ENCODE measurements around the gene SLC24A3.

The SLC24A3 gene

DNA sequence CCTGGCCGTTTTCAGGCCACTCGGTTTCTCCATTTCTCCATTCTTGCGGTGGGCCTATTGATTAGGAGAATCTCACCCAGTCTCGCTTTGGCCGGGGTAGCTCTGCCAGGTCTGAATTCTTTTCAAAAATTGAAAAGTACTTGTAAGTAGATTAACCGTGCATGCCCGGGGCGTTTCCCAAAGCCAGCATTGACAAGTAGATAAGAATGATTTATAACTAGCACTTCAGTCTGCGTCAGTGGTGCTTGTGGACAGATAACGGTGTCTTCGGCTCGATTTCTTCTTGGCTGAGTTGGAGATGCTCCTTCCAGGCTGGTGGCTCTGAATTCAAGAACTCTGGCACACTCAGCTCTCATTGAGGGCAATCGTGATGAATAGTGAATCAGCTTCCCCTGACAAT lies 29.0 kb downstream of the SLC24A3 start:
- DNase-seq (ENCODE audit: low spot score): no peak

DNA sequence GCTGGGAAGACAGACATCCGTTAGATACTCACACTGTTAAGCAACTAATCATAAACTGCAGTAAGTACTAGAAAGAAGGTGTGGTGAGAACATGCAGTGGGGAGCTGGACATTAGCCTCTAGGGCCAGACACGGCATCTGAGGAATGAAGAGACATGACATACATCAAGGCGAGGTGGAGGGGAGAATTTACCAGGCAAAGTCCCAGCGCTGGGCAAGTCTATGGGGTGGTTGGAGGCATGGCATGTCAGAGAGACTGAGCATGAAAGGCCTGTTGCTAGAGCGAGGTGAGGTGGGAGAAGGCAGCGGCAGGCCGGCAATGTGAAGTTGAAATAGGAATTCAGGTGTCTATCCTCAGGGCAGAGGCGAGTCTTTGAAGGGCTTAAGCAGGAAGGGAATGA lies 31.8 kb downstream of the SLC24A3 start:
- DNase-seq (ENCODE audit: low spot score): no peak

DNA sequence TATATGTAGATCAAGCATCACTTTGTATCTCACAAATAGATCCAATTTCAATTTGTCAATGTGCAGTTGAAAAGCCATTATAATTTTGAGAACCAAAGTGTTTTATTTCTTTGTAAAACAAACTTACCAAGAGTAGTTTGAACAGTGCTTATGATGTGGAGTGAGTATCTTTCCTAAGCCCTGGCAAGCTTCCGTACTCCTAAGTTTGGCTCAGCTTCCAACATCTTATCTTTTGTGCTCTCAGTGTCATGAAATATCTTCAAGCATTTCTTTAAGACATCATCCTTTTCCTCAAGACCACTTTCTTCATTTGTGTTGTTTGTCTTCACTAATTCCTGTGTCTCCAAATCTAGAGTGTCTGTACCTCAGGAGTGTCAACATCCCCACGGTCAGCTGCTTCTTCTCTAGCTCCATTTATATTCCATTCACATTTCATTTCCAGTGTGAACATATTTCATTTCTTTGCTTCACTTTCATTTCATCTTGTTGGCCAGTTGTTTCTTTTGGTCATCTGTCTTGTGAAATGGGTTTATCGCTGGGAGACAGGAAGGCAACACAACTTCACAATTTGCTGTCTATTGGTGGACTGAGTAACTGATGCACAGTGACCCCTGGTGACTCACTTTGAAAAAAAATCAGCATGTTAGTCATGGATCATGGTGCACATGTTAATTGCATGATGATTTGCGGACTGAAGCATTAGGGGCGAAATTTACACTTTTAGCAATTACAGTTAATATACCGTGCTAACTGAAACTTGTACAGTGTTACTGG lies 36.9 kb downstream of the SLC24A3 start:
- no peak for DNase-seq (ENCODE audit: low spot score)

DNA sequence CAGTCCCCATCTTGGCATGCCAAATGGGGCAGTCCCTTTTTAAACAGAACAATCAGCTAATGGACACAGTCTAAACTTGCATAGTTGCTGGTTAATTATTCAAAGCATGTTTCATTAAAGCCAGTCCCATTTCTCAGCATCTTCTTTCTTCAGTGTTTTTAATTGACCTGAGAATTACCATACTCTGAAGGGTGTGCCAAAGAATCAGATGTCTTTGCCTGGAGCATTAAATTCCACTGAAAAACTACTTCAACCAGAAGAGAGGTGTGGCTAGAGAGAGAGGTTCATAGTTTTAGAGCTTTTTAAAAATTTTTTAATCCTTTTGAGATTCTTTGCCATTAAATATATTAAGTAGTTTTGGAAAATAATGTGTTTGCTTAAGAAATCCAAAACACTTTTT lies 37.9 kb downstream of the SLC24A3 start:
- no peak for DNase-seq (ENCODE audit: low spot score)

DNA sequence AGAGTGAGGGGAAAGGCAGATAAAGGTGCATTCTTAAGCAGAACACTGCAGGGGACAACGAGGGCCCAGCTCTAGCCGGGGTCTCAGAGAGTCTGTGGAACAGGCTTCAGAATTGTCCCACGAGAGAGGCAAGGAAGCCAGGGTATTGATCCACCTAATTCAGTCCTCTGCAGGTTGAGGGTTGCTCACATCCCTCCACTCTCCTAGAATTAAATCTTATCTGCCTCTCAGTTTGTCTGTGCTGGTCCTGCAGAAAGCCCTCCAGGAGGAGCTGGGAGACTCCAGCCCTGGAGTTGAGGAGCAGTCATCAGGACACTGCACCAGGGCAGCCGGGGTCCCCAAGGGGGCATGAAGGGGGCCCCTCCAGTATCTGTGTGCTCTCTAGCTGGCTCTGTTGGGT lies 39.1 kb downstream of the SLC24A3 start:
- no peak for DNase-seq (ENCODE audit: low spot score)

DNA sequence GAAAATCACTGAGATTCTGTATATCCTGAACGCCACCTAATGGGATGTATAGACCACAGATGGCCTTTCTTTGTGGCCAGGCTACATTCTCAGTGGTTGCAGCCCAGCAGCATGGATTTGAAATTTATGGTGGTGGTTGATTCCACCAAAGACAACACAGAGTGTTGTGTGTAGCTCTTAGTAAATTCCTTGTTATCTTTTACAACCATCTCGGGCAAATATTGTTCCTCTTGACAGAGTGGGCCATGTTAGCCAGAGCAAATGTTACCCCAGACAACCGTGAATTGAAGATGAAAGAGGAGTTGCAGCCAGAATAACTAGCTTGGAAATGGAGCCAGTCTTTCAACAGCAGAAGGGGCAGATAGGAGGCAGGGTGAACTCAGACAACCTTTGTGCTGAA lies 39.5 kb downstream of the SLC24A3 start:
- no peak for DNase-seq (ENCODE audit: low spot score)

DNA sequence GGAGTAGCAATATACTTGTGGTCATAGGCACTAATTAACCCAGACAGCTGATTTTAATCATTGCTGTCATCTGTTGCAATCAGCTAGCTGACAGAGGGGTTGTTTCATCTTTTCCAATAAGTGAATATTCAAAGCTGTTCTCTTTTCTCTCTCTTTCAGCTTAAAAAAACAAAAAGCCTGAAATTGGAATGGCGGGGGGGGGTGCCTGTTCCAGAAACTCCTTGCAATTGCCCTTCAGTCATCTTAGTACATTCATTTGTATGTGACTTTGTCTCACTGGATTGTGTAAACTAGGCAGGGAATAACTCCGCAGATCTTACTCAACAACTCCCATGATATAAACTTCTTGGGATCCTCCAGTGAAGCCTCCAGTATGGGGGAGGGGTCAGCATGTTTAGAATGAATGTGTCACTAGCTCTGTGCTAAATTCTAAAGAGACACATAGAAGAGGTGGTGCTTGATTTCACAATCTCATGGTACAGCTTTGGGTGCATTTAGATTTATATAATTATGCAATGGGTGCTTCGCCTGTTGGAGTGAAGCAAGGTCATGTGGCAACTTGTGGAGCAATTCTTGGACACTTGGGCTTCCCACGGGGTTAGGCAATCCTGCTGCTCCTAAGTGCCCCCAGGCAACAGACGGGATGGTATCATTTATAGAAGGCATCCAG lies 40.1 kb downstream of the SLC24A3 start:
- no peak for DNase-seq (ENCODE audit: low spot score)

DNA sequence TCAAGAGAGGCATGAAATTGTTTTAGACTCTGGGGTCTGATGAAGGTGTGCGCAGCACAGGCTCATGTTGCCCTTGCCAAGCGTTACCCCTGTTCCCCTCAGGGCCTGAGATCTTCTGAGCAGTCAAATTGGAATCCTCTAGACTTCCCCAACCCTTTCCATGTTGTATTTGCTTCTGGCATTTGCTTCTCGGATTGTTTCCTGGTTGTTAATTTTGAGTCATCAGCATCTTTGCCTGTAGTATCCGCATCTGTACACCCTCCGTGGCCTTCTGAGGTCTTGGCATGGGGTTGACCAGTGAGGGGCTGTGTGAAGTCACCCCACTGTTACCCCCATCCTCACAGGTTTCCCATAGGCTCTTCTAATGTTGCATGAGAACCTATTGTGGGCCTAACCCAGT lies 40.9 kb downstream of the SLC24A3 start:
- no peak for DNase-seq (ENCODE audit: low spot score)

DNA sequence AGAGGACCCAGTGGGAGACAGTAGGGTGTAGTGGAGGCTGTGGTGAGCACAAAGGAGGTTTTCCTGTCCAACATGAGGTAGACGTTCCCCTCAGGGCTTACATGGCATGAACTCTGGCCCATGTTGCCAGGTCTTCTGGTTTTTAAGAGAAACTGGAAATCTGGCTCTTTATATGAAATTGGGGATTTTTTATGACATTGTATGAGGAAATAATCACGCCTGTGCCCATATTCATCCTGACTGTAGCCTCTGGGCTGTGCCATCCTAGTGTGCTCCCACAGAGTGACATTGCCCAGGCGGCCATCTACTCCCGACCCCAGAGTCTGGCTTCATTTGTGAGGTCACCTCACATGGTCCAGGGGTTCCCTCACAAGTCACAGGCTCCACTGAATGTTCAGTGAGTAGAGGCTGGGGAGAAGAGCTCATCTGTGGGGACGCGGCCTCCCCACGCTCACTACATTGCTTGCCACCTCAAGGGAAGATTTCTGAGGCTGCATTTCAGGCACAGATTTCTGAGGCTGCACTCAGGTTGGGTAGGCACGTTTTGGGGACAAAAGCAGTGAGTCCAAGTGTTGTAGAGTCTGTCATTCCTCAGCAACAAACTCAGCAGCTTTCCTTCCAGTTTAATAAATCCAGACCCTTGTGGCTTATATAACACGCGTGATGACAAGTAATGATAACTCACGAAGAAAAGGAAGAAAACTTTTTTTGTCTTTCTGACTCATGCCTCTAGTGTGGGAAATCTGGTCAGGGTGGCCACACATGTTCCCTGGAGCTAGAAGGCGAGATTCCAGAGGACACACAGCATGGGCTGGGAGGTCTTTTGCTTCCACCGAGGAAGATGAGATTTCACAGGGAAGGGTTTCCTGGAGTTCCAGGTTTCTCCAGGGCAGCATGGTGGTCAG lies 41.7 kb downstream of the SLC24A3 start:
- DNase-seq (ENCODE audit: low spot score): no peak

DNA sequence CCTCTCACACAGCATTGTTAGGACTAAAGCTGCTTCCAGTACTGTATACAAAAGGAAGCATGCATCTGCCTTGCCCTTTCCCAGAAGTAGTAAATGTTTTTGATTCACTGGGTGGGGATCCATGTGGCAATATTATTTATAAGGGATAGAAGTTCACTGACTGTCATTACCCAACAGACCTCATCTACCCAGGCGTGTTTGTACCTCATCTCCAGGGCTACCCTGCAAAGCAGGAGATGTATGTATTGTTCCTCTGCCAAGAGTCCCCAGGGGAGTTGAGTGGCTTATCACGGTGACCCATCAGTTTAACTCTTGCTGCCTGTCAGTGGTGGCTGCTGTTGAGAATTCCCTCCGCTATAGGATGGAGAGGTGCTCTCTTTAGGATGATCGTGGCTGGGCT lies 42.5 kb downstream of the SLC24A3 start:
- no peak for DNase-seq (ENCODE audit: low spot score)

DNA sequence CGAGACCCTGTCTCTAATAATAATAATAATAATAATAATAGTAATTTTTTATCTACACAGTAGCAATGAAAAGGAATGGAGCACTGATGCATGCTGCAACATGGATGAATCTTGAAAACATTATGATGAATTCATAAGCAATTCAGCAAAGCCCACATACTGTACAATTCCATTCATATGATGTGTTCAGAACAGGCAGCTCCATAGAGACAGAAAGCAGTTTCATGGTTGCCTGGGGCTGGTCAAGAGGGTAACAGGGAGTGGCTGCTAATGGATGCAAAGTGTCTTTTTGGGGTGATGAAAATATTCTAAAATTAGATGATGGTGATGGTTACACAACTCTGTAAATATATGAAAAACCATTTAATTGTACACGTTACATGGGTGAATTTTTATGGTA lies 43.6 kb downstream of the SLC24A3 start:
- DNase-seq (ENCODE audit: low spot score): no peak

DNA sequence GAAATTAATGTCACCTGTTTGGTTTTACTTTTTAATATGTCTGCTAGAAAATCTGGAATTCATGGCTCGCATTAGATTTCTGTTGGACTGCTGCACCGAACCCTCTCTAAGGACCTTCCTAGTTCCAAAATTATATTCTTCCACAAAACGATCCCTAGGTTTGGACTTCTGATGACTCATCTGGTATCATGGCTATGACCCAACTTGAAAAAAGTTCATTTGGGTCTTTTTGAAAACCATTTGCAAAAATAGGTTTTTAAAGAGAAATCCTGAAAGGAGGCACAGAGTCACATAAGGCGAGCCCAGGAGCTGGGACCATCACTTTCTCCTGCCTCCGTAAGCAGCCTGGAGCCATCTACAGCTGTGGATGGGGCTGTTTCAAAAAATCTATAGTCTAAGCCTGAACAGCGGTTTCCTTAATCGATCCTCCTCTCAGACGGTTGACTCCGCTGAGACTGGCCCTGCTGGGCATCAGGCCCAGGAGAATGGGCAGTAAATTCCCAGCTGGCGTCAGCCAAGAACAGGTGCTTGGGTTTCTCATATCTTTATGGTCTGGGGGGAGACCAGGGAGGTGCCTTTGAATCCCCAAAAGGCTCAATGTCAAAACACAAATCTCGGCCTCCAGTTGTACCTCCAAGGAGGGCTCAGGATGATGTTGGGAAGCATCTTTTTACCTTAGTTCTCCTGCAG lies 44.6 kb downstream of the SLC24A3 start:
- DNase-seq (ENCODE audit: low spot score): no peak

DNA sequence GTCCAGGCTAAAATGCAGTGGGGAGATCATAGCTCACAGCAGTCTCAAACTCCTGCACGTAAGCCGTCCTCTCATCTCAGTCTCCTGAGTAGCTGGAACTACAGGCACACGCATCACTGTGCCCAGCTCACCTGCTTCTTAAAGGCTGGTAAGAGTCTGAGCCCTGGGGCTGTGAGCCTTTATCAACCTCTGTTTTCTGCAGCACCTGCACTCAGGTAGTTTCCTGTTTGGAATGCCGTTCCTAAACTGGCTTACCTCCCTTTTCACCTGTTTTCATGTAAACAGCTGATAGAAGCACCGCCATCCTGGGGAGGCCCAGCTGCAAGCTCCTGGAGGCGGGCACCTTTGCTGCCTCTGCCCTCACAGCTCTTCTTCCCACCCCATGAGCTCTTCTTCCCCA lies 45.4 kb downstream of the SLC24A3 start:
- DNase-seq (ENCODE audit: low spot score): no peak

DNA sequence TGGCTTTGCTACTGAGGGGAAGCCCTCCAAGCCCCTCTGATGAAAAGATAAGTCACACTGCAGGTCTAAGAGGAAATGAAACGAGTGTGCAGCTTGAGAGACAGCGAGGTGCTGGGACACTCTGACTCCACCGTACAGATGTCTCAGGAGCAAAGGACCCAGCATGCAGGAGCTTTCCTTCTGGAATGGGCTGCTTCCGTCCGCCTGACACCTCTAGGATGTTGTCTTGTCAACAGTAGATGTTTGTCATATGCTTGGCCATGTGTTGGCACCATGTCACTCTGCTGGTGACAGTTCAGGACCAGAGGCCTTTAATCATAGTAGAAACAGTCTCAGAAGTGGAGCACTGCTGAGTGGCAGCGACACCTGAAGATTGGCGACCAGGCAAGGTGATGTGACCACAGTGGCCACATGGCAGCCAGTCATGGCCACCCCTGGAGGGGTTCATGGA lies 46.7 kb downstream of the SLC24A3 start:
- no peak for DNase-seq (ENCODE audit: low spot score)

DNA sequence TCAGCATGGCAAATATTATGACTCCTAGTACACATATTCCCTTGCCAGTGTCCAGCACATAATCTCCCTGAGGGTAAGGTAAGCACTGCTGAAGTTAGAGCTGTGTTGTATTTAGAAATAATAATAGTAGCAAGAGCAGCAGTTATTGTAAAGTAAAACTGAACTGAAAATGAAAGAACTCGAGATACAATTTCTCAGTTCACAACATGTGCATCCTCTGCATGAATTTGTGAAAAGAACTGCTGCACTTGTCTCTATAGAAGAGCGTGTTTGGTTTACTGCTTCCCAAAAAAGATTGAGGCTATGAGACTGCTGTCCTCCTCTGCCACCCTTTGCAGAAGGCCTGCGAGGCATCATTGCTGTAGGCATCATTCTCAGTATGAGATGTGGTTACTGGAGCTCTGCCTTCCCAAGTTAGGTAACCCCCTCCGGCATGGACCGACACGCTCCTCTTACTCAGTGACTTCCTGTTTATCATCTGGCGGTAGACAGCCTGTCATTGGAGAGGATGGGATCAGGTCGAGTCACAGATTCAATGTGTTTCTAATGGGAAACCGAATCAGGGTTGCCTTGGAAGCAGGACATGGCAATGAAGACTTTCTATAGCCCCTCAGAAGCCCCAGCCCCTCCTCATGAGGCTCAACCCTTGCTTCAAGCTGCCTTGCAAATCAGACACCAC lies 48.1 kb downstream of the SLC24A3 start:
- DNase-seq (ENCODE audit: low spot score): peak; percentile 32

DNA sequence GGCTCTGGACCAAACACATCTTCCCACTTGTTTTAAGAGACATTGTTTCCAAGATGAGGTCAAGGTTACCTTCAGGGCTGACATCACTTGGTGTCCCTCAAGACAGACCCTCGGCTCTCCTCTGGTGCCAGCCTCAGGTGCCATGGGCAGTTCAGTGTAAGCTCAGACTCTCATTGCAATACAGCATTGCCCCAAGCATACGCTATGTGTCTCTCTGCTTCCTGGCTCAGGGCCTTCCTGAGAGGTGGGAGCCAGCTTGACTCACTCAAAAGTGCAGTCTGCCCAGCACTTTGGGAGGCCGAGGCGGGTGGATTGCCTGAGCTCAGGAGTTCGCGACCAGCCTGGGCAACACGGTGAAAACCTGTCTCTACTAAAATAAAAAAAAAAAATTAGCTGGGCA lies 51.7 kb downstream of the SLC24A3 start:
- DNase-seq (ENCODE audit: low spot score): no peak

DNA sequence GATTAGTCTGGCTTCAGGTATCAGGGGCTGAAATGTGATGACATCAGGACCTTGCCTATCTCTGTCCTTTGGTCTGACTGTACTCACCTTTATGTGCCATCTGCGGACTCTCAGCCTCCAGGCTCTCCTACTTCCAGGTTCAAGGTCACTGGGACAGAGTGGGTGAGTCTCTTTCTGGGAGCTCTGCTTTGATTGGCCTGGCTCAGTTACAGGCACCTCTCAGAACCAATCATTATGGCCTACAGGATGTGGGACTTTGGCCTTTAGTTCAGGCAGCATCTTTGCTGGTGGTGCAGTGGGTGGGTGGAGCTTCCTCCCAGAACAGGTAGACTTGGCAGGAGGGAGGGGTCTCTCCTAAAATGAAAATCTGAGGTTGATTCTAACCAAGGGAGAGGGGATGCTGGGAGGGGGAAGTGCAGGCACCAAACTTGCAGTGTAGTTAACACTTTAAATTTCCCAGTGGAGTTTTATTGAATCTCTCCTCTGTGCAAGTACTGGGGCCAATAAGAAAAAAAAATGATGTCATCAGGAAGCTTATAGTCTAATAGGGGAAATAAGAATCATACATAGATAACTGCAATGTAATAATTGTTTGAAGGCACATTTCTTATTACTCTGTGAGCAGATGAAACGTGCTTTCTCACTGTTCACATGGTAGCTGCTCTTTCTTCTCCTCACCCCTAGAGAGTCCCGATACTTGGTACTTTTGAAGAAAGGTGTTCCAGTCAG lies 53.4 kb downstream of the SLC24A3 start:
- DNase-seq (ENCODE audit: low spot score): no peak

DNA sequence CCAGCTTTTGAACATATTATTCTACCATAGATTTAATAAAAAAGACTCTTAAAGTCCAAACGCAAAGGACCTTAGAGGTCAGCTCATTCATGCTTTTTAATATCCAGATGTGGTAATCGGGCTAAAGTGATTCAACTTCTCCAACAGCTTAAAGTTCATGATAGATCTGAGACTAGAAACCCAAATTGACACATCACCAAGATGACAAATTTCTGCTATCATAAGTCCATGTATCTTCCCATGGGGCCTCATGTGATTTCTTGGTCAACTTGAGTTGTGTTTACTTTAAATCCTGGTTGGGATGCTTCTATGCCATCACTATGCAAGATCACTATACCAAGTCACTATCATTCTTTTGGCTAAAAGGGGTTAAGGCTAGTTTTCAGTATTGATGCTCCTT lies 56.0 kb downstream of the SLC24A3 start:
- DNase-seq (ENCODE audit: low spot score): no peak

DNA sequence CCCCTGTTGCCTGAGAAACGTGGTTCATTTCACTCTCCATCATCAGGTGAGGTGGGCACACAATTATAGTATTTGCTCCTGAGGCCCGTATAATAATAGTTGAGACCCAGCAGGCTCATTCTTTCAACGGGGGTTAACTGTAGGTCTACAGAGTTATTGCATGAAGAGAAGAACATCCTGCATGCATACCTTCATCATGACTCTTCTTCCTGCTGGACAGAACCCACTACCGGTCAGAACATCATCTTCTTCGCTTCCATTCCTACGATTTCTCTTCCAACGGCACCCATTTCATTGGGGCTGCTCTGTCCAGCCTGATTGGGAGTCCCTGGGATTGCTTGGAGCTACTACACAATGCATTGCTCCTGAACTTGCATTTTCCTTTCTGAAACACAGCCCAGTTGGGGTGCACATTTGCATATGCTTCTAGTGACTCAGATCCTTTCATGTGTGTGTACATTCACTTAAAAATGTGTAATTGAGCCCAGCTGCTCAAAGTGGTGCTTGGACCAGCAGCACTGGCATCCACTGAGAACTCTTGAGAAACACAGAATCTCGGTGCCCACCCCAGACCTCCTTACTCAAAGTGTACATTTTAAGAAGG lies 57.4 kb downstream of the SLC24A3 start:
- no peak for DNase-seq (ENCODE audit: low spot score)

DNA sequence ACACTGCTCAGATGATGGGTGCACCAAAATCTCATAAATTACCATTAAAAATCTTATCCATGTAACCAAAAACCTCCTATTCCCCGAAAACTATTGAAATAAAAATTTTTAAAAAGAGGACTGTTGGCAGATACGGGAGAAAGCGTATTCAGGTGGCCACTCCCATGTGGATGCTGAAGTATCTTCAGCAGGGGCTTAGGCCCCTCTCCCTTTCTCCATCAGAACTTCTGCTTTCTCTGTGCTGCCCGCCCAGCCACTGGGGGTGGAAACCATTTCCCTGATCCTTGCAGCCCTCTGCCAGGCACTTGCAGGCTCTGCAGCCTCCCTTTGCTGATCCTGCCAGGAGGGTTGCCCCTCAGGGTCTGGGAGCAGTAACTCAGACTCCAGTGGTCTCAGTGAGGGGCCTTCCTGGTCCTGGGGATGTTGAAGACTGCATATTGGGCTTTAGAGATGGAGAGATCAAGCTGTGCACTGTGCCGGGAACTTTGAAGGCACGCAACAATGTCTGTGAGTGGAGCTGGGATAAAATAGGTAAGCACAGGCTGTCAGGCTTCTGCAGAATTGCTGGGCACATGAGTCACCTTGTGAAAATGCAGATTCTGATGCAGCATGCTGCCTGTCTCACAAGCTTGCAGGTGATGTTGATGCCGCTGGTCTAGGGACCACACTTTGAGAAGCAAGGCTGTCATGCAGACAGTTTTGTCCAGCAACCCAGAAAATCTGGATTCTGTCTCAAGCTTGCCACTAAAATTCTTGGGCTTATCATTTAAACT lies 59.6 kb downstream of the SLC24A3 start:
- DNase-seq (ENCODE audit: low spot score): no peak
